Heart left ventricle (tissue), 13 donors: ENCODE data around the gene ACVR1.

Source experiments
- POLR2A ChIP-seq, 2 donors: fragments of 450-650 bp; IDR thresholded peaks; one replicate each; pipeline ENCODE4 v1.6.1; 2017; ENCODE audit warnings: antibody characterized with exemption in 2 of 2, mild to moderate bottlenecking in 2 of 2, moderate library complexity in 2 of 2
- TF ChIP-seq, protein P1 (sequence below), 12 donors: fragments of 200-600 bp; sonication (generic) in 4 of 12; IDR thresholded peaks; one replicate each; pipeline versions ENCODE4 v1.5.0 to v1.8.0; 2018 to 2022; ENCODE audit warnings: antibody characterized with exemption in 12 of 12, mild to moderate bottlenecking in 5 of 12
- donor health status: ischemic (EF 13 %, LVEDD 7.1; RV severe dilation, severe dysfunction).
- donor health status: DM: no; HTN: yes; CAD: no.
- donor health status: DM: no; HTN: no; CAD: no.
- donor health status: ischemic (EF 25% LVEDD 6.9; RV normal size, moderate dysfunction).
- donor health status: ischemic (EF 25% LVEDD 5.7; RV mildly dilated, moderate dysfunction).
- donor health status: ischemic (EF 35%, LVEDD 5.7; RV mildly dilated, moderate dysfunction).
- donor health status: nonischemic (EF 11% LVEDD 7.7; RV severe dilation, severe dysfunction).
- donor health status: DM: yes; HTN: yes; CAD: no.
- donor health status: PGD.
- donor health status: ischemic (EF 29% LVEDD 5.4; RV normal size, mild dysfunction).
- donor health status: nonischemic (EF 23%, LVEDD 6.1; RV moderate dilation, normal function).

DNA sequence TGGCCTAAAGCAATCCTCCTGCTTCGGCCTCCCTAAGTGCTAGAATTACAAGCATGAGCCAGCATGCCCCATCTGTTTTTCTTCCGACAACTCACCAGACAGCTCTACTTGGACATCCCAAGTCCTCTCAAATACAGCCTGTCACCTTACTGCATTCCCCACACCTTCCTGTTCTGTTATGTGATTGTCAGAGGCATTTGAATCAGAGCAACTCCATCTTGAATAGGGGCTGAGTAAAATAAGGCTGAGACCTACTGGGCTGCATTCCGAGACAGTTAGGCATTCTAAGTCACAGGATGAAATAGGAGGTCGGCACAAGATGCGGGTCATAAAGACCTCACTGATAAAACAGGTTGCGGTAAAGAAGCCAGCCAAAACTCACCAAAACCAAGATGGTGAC lies 17.3 kb downstream of the ACVR1 start:
- TF ChIP-seq, protein P1, sequence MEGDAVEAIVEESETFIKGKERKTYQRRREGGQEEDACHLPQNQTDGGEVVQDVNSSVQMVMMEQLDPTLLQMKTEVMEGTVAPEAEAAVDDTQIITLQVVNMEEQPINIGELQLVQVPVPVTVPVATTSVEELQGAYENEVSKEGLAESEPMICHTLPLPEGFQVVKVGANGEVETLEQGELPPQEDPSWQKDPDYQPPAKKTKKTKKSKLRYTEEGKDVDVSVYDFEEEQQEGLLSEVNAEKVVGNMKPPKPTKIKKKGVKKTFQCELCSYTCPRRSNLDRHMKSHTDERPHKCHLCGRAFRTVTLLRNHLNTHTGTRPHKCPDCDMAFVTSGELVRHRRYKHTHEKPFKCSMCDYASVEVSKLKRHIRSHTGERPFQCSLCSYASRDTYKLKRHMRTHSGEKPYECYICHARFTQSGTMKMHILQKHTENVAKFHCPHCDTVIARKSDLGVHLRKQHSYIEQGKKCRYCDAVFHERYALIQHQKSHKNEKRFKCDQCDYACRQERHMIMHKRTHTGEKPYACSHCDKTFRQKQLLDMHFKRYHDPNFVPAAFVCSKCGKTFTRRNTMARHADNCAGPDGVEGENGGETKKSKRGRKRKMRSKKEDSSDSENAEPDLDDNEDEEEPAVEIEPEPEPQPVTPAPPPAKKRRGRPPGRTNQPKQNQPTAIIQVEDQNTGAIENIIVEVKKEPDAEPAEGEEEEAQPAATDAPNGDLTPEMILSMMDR (IDR thresholded peaks at IDR 0.05): no peak
- TF ChIP-seq POLR2A (IDR thresholded peaks at IDR 0.05): no peak
